ENCODE measurements around the gene HSF5.

- TF ChIP-seq CTCF (IDR thresholded peaks at IDR 0.05), result no peak
- TF ChIP-seq POLR2A (IDR thresholded peaks at IDR 0.05), result no peak
These were observed 66.5 kb downstream of the HSF5 start for GRCh38 chr17:58421711-58422110.
